Left forelimb (tissue), 1 donor: Measurements from ENCODE around the gene MT1F.
"Not testable (repeated sequence)": the region's sequence is repeated elsewhere in the genome, so short reads cannot be mapped to it uniquely, and the experiment has no call there.

Source experiments
- DNase-seq: peaks from one replicate; pipeline ENCODE4 v3.0.0-alpha.2; 2018; ENCODE audit warnings: low spot score

The MT1F gene

GRCh38 chr16:56657555-56658326, at the start of gene MT1F:
TSS of gene MT1F (plus strand) at chr16:56657959. CDS start at chr16:56658059, 100 bp downstream.
- no peak for DNase-seq

GRCh38 chr16:56608043-56608875, 49.5 kb upstream of the MT1F start, which contains the start of gene MT2A:
TSS of gene MT2A (plus strand) at chr16:56608584. CDS start at chr16:56608656, 72 bp downstream.
- peak; percentile 87 for DNase-seq

DNA sequence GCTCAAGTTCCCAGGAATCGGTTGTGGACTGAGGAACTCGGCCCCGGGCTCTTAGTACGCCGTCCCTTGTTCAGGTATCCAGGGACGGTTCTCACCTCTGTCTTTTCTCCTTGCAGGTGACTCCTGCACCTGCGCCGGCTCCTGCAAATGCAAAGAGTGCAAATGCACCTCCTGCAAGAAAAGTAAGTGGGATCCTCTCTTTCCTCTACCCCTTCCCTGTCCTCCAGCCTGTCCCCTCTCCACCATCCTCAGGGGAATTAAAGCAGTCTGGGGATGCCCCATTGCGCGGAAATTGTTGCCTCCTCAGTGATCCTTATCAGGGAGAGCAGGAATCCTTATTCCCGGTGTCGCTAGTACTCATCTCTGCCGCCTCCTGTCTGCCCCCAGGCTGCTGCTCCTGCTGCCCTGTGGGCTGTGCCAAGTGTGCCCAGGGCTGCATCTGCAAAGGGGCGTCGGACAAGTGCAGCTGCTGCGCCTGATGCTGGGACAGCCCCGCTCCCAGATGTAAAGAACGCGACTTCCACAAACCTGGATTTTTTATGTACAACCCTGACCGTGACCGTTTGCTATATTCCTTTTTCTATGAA, 48.8 kb upstream of the MT1F start:
- no peak for DNase-seq

GRCh38 chr16:56609463-56609921, 48.3 kb upstream of the MT1F start:
- DNase-seq = no peak

DNA sequence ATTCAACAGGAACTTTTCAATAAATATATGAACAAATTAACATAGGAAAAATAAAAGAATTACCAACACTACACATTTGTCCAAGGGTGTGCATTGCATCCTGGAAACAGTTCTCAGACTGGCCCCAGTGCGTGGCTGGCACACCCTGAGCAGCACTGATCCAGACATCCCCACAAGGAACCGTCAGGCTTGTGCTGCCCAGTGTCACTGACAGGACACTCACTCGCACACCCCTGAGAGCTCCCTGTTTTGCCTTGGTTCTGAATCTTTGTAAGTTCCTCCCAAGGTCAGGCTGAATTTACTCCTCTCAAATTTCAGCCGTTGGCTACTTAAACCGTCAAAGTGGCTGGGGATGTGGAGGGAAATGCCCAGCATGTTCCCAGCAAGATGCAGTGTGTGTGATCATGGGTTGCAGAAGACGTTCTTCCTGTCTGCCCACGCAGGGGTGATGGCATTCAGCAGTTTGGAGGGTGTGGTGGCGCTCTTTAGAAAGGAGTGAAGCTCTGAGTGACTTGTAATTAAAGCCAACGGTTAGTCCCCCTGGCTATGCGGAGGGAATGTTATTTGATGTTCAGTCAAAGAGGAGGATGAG, 47.6 kb upstream of the MT1F start:
- no peak for DNase-seq

- DNase-seq = no peak
Observed at GRCh38 chr16:56610609-56611111, 47.1 kb upstream of the MT1F start.

DNA sequence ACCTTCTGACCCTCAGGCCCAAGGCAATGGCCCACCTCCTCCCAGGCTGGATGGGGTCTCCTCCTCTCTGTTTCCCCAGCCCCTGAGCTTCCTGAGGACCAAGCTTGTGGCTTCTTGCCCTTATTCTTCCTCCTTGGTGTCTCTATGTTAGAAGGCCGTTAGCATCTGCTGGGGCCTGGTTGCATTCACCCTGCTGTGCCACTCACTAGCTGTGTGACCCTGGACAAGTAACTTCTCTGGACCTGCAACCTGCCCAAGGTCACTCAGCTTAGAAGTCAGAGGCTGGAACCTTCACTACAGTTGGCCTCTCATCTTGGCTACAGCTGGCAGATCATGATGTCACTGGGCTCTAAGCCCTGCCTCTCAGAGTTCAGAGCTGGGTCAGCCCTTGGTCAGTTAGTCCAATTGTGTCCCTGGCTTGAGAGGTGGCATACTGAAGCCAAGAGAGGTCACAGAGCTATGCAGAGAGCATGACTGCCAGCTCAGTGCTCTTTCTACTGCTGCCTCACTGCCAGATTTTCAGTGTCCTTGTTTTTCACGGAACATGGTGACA, 46.4 kb upstream of the MT1F start:
- DNase-seq = no peak

DNA sequence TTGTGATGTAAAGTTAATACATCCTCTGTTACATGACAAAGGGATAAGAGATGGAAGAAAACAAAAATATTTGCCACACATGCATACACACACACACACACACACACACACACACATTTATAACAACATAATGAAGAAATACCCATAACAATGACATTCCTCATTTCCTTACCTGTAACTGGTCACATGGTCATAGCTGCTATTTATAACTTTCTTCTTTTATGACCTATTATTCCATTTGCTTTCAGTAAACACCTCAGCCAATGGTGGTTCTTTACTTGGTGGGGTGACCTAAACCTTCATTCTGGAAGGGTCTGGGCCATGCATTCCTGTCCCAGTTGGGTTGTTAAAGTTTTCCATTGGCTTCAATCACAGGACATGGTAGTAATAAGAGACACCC, 44.1 kb upstream of the MT1F start:
- no peak for DNase-seq

DNA sequence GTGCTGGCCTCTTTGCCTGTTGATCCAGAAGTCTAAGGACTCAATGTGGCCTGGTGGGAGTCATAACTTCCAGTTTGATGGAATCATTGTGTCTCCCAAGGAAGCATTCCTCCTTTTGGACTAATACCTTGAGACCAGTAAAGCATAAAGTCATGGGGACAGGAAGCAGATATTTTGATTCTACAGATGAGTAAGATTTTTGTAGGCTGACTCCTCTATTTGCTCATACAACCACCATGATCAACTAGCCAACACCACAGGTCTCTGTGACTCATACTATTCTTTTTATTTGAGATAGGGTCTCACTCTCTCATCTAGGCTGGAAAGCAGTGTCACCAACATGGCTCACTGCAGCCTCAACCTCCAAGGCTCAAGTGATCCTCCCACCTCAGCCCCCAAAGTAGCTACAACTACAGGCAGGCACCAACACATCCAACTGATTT, 43.2 kb upstream of the MT1F start:
- DNase-seq = no peak

DNA sequence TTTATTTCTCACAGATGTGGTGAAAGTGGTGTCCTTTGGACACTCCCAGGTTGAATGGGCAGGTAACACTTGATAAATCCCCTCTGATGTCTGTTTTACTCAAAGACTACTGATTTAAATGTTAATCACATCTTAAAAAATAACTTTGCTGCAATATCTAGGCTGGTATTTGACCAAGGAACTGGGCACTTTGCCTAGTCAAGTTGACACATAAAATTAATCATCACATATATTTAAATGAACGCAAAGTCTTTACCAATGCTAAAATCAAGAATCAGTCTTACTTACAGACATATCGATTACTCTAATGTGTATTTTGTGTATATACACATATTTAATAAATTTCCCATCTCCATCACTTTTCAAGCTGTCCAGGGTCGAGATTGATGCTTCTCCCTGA, 42.4 kb upstream of the MT1F start:
- no peak for DNase-seq

DNA sequence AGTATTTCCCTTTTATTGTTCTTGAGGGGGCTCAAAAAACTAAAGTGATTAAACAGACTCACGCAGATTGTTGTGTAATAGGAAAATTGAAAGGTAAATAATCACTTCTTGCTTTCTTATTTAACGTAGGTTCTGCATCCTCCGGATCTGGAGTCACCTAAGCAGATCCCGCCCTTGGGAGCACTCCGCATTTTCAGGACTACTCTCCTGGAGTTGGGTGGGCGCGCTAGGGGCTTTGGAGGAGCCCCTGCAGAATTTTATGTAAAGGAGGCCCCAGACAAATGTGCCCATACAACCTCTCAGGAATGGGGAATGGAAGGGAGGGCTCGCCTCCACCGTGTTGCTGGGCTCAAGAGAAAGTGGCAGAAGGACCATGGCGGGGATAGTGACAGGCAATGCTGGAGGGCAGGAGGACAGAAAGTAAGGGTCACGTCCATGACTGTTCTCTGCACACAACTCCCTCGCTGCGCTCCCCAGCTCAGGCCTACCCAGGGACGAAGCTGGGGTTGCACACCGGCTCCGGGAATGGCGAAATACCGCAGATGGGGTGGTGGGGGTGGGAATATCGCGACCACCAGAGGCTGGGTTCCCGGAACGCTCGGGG, 41.0 kb upstream of the MT1F start:
- DNase-seq = no peak

DNA sequence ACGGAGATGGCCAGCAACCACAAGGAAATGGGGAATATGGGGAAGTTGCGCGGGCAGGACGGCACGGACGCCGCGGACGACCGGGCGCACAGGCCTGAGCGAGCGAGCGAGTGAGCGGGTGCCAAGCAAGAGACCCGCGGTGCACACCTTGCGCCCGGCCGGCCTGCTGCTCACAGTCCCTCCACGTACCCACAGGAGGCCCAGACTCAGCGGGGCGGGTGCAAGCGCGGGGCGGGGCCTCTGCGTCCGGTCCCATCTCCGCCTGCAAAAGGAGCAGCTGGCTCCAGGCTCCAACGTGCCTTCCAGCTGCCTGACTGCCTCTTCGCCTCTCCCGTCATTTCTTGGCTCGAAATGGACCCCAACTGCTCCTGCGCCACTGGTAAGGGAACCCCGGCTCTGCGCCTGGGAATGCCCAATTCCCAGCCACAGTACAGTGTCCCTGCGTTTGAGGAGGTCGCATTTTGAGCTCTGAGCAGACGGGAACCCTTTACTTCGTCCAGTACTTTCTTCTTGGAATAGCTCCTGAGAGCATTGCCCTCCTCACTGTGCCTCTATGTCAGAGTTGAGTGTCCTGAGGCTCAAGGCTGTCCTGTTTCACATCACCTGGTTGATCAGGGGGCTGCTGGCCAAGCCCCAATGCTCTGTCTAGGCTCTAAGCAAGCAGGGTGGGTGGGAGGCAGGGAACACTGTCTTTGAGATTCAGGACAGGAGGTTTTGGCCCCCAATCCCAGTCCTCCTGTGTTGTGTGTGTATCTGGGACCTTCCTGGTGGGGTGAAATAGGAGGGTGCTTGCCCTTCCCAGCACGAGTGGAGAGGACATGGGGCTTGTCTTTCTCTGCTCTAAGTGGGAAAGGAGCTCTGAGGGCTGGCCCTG, 40.3 kb upstream of the MT1F start:
- peak; percentile 78 for DNase-seq

GRCh38 chr16:56618138-56618537, 39.6 kb upstream of the MT1F start:
- DNase-seq = no peak

DNA sequence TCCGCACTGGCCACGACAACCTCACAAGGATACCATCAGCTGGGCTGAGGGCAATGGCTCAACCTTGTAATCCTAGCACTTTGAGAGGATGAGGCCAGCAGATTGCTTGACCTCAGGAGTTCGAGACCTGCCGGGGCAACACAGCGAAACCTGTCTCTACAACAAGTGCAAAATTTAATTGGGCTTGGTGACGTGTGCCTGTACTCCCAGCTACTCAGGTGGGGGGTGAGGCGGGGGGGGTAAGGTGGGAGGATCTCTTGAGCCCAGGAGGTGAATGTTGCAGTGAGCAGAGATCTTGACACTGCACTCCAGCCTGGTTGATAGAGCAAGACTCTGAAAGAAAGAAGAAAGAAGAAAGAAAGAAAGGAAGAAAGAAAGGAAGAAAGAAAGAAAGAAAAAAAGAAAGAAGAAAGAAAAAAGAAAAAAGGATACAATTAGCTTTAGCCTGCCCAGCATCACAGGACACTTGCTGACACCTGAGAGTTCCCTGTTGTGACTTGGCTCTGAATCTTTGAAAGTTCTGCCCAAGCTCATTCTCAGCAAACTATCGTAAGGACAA, 37.3 kb upstream of the MT1F start:
- no peak for DNase-seq

DNA sequence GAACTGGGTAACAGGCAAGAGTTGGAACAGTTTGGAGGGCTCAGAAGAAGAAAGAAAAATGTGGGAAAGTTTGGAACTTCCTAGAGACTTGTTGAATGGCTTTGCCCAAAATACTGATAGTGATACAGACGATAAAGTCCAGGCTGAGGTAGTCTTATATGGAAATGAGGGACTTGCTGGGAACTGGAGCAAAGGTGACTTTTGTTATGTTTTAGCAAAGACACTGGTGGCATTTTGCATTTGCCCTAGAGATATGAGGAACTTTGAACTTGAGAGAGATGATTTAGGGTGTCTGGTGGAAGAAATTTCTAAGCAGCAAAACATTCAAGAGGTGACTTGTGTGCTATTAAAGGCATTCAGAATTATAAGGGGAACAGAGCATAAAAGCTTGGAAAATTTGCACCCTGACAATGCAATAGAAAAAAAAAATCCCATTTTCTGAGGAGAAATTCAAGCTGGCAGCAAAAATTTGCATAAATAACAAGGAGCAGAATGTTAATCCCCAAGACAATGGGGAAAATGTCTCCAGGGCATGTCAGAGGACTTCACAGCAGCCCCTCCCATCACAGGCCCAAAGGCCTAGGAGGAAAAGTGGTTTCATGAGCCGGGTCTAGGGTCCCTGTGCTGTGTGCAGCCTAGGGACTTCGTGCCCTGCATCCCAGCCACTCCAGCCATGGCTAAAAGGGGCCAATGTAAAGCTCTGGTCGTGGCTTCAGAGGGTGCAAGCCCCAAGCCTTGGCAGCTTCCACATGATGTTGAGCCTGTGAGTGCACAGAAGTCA, 35.9 kb upstream of the MT1F start:
- DNase-seq = not testable (repeated sequence)

DNA sequence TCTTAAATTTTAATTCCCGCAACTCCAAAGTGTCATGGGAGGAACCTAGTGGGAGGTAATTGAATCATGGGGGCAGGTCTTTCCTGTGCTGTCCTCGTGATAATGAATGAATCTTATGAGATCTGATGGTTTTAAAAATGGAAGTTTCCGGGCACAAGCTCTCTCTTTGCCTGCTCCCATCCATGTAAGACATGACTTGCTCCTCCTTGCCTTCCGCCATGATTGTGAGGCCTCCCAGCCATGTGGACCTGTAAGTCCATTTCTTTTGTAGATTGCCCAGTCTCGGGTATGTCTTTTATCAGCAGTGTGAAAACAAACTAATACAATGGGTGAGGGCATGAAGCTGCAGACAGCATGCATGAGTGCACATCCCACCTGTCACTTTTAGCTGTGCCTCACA, 34.6 kb upstream of the MT1F start:
- not testable (repeated sequence) for DNase-seq

GRCh38 chr16:56623637-56624036, 34.1 kb upstream of the MT1F start:
- no peak for DNase-seq

- no peak for DNase-seq
Observed at GRCh38 chr16:56625140-56625942, 32.4 kb upstream of the MT1F start, which contains the start of gene MT1E. TSS of gene MT1E (plus strand) at chr16:56625781. CDS start at chr16:56625852, 71 bp downstream.
